OCI-LY7 (cell line): ENCODE measurements around the gene C9orf152. TPM values are rescaled to one million over a fixed set of nuclear protein-coding genes. Genes with fewer than 3 reads are reported as not detected.

Experiments used
- BruUV-seq: library from RNA; stranded (reverse); fragments of 400-500 nt; replicated peaks from 2 replicates; lab custom pipeline; 2021; lab: Mats Ljungman, UMichigan
- CTCF ChIA-PET: fragments of 300-600 bp; sonication (Branson Sonifier 250); formaldehyde crosslinking; loops from one replicate; lab custom pipeline; 2022; ENCODE audit warnings: antibody characterized with exemption; ENCODE audit not compliant: unreplicated experiment; lab: Charles Lee
- POLR2A ChIA-PET: fragments of 300-600 bp; sonication (Branson Sonifier 250); formaldehyde crosslinking; loops from one replicate; lab custom pipeline; 2022; ENCODE audit warnings: antibody characterized with exemption; lab: Charles Lee
- DNase-seq: peaks from one replicate; pipeline ENCODE4 v3.0.0-alpha.2; 2015; ENCODE audit warnings: low spot score
- H2AFZ ChIP-seq: fragments of 200-600 bp; sonication (generic), shearing (Covaris generic); 2 replicates; pipeline ENCODE4 v1.6.1; 2014; ENCODE audit warnings: mild to moderate bottlenecking, antibody characterized with exemption, low read length, moderate library complexity
- H3K27ac ChIP-seq: fragments of 200-600 bp; sonication (generic); 2 replicates; pipeline ENCODE4 v1.5.1; 2014; ENCODE audit warnings: mixed run types, low read depth, mild to moderate bottlenecking, moderate library complexity, low read length, inconsistent platforms; ENCODE audit not compliant: poor library complexity, severe bottlenecking
- H3K36me3 ChIP-seq: fragments of 200-600 bp; sonication (generic); 2 replicates; pipeline ENCODE4 v1.6.1; 2014; ENCODE audit warnings: mild to moderate bottlenecking, antibody characterized with exemption, low read length, moderate library complexity, mixed read lengths; ENCODE audit not compliant: insufficient read depth
- H3K4me1 ChIP-seq: fragments of 200-600 bp; sonication (generic); 2 replicates; pipeline ENCODE4 v1.5.1; 2014; ENCODE audit warnings: mild to moderate bottlenecking, low read length; ENCODE audit not compliant: insufficient read depth, poor library complexity, severe bottlenecking
- H3K4me2 ChIP-seq: fragments of 200-600 bp; sonication (generic); 2 replicates; pipeline ENCODE4 v1.6.1; 2014; ENCODE audit warnings: mild to moderate bottlenecking, low read length
- H3K4me3 ChIP-seq: fragments of 200-600 bp; sonication (generic); 2 replicates; pipeline ENCODE4 v1.5.1; 2014; ENCODE audit warnings: mild to moderate bottlenecking, low read depth, low read length; ENCODE audit not compliant: poor library complexity, severe bottlenecking
- H3K79me2 ChIP-seq: fragments of 200-600 bp; sonication (generic); 2 replicates; pipeline ENCODE4 v1.6.1; 2016; ENCODE audit warnings: low read depth, mild to moderate bottlenecking, low read length, moderate library complexity, mixed read lengths; ENCODE audit not compliant: insufficient read depth
- H3K9me2 ChIP-seq: fragments of 200-600 bp; sonication (generic); 2 replicates; pipeline ENCODE4 v1.6.1; 2016; ENCODE audit warnings: mild to moderate bottlenecking, low read length, mixed read lengths; ENCODE audit not compliant: insufficient read depth
- H3K9me3 ChIP-seq: fragments of 200-600 bp; sonication (generic); 2 replicates; pipeline ENCODE4 v1.6.1; 2014; ENCODE audit warnings: mild to moderate bottlenecking, mixed run types, low read length, mixed read lengths
- H4K20me1 ChIP-seq: fragments of 200-600 bp; sonication (generic); 2 replicates; pipeline ENCODE4 v1.6.1; 2014; ENCODE audit warnings: mild to moderate bottlenecking, antibody characterized with exemption, low read length, moderate library complexity, mixed read lengths; ENCODE audit not compliant: insufficient read depth
- EZH2phosphoT487 ChIP-seq: fragments of 200-600 bp; sonication (generic); IDR thresholded peaks from 2 replicates; pipeline ENCODE4 v1.6.1; 2018; ENCODE audit warnings: low read depth, borderline replicate concordance, mild to moderate bottlenecking, mixed run types, antibody characterized with exemption, low read length, moderate library complexity, mixed read lengths
- intact Hi-C: fragments of 100-400 bp; cut with micrococcal nuclease; formaldehyde crosslinking; loops from one replicate; pipeline ENCODE4 v1.10.0; 2022; ENCODE audit not compliant: unreplicated experiment
- total RNA-seq, 2 experiments: library from RNA; depleted of rRNA in 1 of 2; stranded (reverse); fragments of >200 nt in 1 of 2; shearing (Covaris generic) in 1 of 2; gene quantifications; 2 replicates each; pipeline ENCODE4 v1.2.3, GENCODE V29; 2014 to 2022
- TF ChIP-seq, protein P1 (sequence below): fragments of 200-600 bp; sonication (generic); conservative IDR thresholded peaks from 2 replicates; pipeline ENCODE4 v1.5.1; 2014; ENCODE audit warnings: mild to moderate bottlenecking, antibody characterized with exemption, low read length, moderate library complexity, mixed read lengths

The C9orf152 gene
- total RNA-seq, 2 experiments from 2014 or later: not detected

DNA sequence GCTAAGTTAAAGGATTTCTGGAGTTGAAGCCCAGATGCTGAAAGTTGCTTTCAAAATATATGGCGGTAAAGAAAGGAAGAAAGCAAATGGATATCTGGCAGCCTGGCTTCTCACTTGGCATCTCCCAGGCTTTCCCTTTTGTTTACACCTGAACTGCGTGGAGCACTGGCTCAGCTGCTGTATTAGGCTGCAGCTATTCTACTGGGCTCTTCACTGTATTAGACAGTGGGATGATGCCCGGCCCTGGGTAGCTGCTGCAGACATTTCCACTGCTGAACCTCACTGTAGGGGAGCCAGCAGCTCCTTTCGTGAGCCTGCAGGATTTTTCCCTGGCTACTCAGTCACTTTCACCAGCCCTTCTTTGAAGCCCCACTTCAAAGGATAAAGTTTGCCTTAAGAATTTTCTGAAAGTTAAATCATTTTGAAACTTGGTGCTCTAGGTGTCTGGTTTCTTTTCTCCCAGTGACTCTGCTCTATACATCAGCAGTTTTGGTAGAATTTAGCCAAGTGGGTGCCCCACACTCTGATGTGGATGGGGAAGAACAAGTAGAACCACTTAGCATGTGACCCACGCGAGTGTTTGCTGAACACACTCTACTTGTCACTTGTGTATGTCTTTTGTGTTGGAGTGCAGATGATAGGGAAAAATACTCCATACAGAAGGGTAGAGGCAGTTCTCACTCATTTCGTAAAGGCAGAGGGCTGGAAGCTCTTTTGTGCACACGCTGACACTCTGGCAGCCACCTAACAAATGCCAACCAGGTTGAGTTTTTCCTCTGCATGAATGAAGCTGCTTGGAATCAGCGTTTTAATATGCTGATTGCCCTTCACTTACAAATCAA, 49.9 kb downstream of the C9orf152 start:
- BruUV-seq: no TSS peak
- Histone ChIP-seq H3K9me2 (no peaks in the 10 kb centered on the region), H3K36me3 (peaks cover 98% of the 10 kb centered on the region), H3K27ac (peak overlapping the region; percentile 61), H3K4me2 (peak overlapping the region; percentile 74; the same call in 1 of the 2 replicates), H3K79me2 (peaks cover 100% of the 10 kb centered on the region), H3K9me3 (no peaks in the 10 kb centered on the region), H3K4me3 (no peak overlapping the region), H4K20me1 (peaks cover 31% of the 10 kb centered on the region), H2AFZ (no peak overlapping the region), H3K4me1 (peaks cover 69% of the 10 kb centered on the region)
- CTCF ChIA-PET: no interaction called here
- POLR2A ChIA-PET: interaction anchor here (0.7 to 2.1 kb wide), 6 partner anchors 8 to 99 kb away, joined by 3 to 11 read pairs (median 4); no protein-coding TSS in a partner anchor
- intact Hi-C loops: no loop called here
- no peak for TF ChIP-seq EZH2phosphoT487
- TF ChIP-seq, protein P1, sequence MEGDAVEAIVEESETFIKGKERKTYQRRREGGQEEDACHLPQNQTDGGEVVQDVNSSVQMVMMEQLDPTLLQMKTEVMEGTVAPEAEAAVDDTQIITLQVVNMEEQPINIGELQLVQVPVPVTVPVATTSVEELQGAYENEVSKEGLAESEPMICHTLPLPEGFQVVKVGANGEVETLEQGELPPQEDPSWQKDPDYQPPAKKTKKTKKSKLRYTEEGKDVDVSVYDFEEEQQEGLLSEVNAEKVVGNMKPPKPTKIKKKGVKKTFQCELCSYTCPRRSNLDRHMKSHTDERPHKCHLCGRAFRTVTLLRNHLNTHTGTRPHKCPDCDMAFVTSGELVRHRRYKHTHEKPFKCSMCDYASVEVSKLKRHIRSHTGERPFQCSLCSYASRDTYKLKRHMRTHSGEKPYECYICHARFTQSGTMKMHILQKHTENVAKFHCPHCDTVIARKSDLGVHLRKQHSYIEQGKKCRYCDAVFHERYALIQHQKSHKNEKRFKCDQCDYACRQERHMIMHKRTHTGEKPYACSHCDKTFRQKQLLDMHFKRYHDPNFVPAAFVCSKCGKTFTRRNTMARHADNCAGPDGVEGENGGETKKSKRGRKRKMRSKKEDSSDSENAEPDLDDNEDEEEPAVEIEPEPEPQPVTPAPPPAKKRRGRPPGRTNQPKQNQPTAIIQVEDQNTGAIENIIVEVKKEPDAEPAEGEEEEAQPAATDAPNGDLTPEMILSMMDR: no peak
- DNase-seq: no peak

DNA sequence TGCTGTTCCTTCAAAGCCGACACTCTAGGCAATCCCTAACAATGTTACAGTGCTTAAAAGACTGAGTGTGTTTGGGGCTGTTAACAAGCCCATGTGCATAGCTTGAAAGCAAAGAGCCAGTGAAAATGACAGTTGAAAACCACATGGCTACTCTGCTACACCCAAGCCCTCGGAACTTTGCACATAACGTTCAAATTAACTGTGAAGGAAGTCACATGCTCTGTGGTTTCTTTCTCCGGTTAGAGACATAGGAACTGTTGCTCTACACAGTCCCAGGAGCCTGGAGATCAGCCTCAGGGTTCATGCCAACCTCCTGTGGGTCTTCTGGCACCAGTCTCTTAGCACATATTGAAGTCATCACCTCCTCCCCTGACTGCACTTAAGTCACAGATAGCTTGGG, 51.1 kb downstream of the C9orf152 start:
- Histone ChIP-seq H3K4me2 (peak overlapping the region; percentile 74), H2AFZ (no peak overlapping the region), H4K20me1 (peaks cover 32% of the 10 kb centered on the region), H3K36me3 (peaks cover 99% of the 10 kb centered on the region), H3K9me2 (no peaks in the 10 kb centered on the region), H3K9me3 (no peaks in the 10 kb centered on the region), H3K27ac (peak overlapping the region; percentile 61), H3K4me3 (peak overlapping the region; percentile 16), H3K4me1 (peaks cover 77% of the 10 kb centered on the region), H3K79me2 (peaks cover 100% of the 10 kb centered on the region)
- no peak for TF ChIP-seq EZH2phosphoT487
- TF ChIP-seq, protein P1: no peak
- ChIA-PET CTCF (interaction anchor here (0.9 kb wide), 1 partner anchor 253 kb away, joined by 3 read pairs; no protein-coding TSS in a partner anchor), POLR2A (interaction anchor here (1.2 to 2.1 kb wide), 5 partner anchors 9 to 27 kb away, joined by 3 to 11 read pairs (median 5); no protein-coding TSS in a partner anchor)
- no TSS peak for BruUV-seq
- intact Hi-C loops: no loop called here
- DNase-seq: peak; percentile 70
